WTC11 (cell line): ENCODE data around the gene FRMD5. TPM values are rescaled to one million over a fixed set of nuclear protein-coding genes. Genes with fewer than 3 reads are reported as not detected.

ENCODE experiments used
- ATAC-seq: fragments of 200-7000 bp; cut with Tn5 transposase; 2 replicates; pipeline ENCODE4 v1.10.0; 2021; ENCODE audit warnings: mild to moderate bottlenecking, moderate library complexity
- CTCF ChIA-PET: fragments of 300-600 bp; sonication (Branson Sonifier 250); formaldehyde crosslinking; loops from one replicate; lab custom pipeline; 2021; ENCODE audit warnings: antibody characterized with exemption; lab: Charles Lee
- POLR2A ChIA-PET: fragments of 350-600 bp; sonication (Branson Sonifier 250); formaldehyde crosslinking; loops from one replicate; lab custom pipeline; 2021; ENCODE audit warnings: antibody characterized with exemption; lab: Charles Lee
- DNase-seq: peaks from one replicate; pipeline ENCODE4 v3.0.0; 2021; ENCODE audit warnings: low spot score
- H3K27ac Mint-ChIP-seq: 2 replicates; pipeline ENCODE4 v1.8.0; 2021; ENCODE audit warnings: mixed read lengths
- H3K27me3 Mint-ChIP-seq: 2 replicates; pipeline ENCODE4 v1.8.0; 2021; ENCODE audit warnings: low read depth, mild to moderate bottlenecking, moderate library complexity, mixed read lengths
- H3K36me3 Mint-ChIP-seq: 2 replicates; pipeline ENCODE4 v1.8.0; 2021; ENCODE audit warnings: mixed read lengths
- H3K4me1 Mint-ChIP-seq: 2 replicates; pipeline ENCODE4 v1.8.0; 2022; ENCODE audit warnings: mixed read lengths
- H3K4me3 Mint-ChIP-seq: 2 replicates; pipeline ENCODE4 v1.8.0; 2021; ENCODE audit warnings: mild to moderate bottlenecking, moderate library complexity, mixed read lengths
- H3K9me3 Mint-ChIP-seq: 2 replicates; pipeline ENCODE4 v1.8.0; 2021; ENCODE audit warnings: mixed read lengths
- CREM ChIP-seq: sonication (generic); formaldehyde crosslinking; IDR thresholded peaks from 2 replicates; pipeline ENCODE4 v1.8.1; 2022; ENCODE audit warnings: mild to moderate bottlenecking, missing genetic modification reagents, moderate library complexity
- CTCF ChIP-seq: fragments of 200-600 bp; IDR thresholded peaks from 2 replicates; pipeline ENCODE4 v1.8.0; 2022; ENCODE audit warnings: antibody characterized with exemption
- FOXP4 ChIP-seq: sonication (generic); formaldehyde crosslinking; IDR thresholded peaks from 2 replicates; pipeline ENCODE4 v1.8.0; 2022; ENCODE audit warnings: mild to moderate bottlenecking, missing genetic modification reagents
- IRF1 ChIP-seq: sonication (generic); formaldehyde crosslinking; IDR thresholded peaks from 2 replicates; pipeline ENCODE4 v1.8.0; 2023; ENCODE audit warnings: missing genetic modification reagents
- IRF2 ChIP-seq: sonication (generic); formaldehyde crosslinking; IDR thresholded peaks from 2 replicates; pipeline ENCODE4 v1.8.0; 2022; ENCODE audit warnings: low read depth, missing genetic modification reagents, borderline replicate concordance
- KAT7 ChIP-seq: sonication (generic); formaldehyde crosslinking; IDR thresholded peaks from 2 replicates; pipeline ENCODE4 v1.8.1; 2023; ENCODE audit warnings: missing genetic modification reagents, mild to moderate bottlenecking, borderline replicate concordance
- MXD4 ChIP-seq: fragments of 250-450 bp; sonication (Bioruptor Pico); IDR thresholded peaks from 2 replicates; pipeline ENCODE4 v1.8.0; 2021; ENCODE audit warnings: mild to moderate bottlenecking, moderate library complexity, borderline replicate concordance
- TCF7 ChIP-seq: sonication (generic); formaldehyde crosslinking; IDR thresholded peaks from 2 replicates; pipeline ENCODE4 v1.8.0; 2022; ENCODE audit warnings: mild to moderate bottlenecking, low read depth, missing genetic modification reagents, moderate library complexity
- TP53 ChIP-seq: sonication (generic); formaldehyde crosslinking; IDR thresholded peaks from 2 replicates; pipeline ENCODE4 v1.8.1; 2023; ENCODE audit warnings: mild to moderate bottlenecking, missing genetic modification reagents
- USF1 ChIP-seq: sonication (generic); formaldehyde crosslinking; IDR thresholded peaks from 2 replicates; pipeline ENCODE4 v1.8.0; 2022; ENCODE audit warnings: mild to moderate bottlenecking, missing genetic modification reagents
- ZMAT4 ChIP-seq: fragments of 250-450 bp; sonication (Bioruptor Pico); IDR thresholded peaks from 2 replicates; pipeline ENCODE4 v1.9.0; 2021; ENCODE audit warnings: mild to moderate bottlenecking
- ZNF219 ChIP-seq: sonication (generic); formaldehyde crosslinking; IDR thresholded peaks from 2 replicates; pipeline ENCODE4 v1.8.0; 2023; ENCODE audit warnings: missing genetic modification reagents, mild to moderate bottlenecking, borderline replicate concordance
- ZNF532 ChIP-seq: fragments of 250-450 bp; sonication (Bioruptor Pico); IDR thresholded peaks from 2 replicates; pipeline ENCODE4 v1.9.0; 2021; ENCODE audit warnings: mild to moderate bottlenecking, borderline replicate concordance
- total RNA-seq: library from RNA; stranded (reverse); gene quantifications from 3 replicates; pipeline ENCODE4 v1.2.3, GENCODE V29; 2021
- TF ChIP-seq, protein P1 (sequence below): sonication (generic); formaldehyde crosslinking; IDR thresholded peaks from 2 replicates; pipeline ENCODE4 v1.8.1; 2022; ENCODE audit warnings: missing genetic modification reagents, borderline replicate concordance
- TF ChIP-seq, protein P2 (sequence below): sonication (generic); formaldehyde crosslinking; IDR thresholded peaks from 2 replicates; pipeline ENCODE4 v1.8.0; 2022; ENCODE audit warnings: missing genetic modification reagents

Gene FRMD5
- total RNA-seq, 1 experiment from 2014 or later, result 14.1 TPM

- TF ChIP-seq, protein P1, sequence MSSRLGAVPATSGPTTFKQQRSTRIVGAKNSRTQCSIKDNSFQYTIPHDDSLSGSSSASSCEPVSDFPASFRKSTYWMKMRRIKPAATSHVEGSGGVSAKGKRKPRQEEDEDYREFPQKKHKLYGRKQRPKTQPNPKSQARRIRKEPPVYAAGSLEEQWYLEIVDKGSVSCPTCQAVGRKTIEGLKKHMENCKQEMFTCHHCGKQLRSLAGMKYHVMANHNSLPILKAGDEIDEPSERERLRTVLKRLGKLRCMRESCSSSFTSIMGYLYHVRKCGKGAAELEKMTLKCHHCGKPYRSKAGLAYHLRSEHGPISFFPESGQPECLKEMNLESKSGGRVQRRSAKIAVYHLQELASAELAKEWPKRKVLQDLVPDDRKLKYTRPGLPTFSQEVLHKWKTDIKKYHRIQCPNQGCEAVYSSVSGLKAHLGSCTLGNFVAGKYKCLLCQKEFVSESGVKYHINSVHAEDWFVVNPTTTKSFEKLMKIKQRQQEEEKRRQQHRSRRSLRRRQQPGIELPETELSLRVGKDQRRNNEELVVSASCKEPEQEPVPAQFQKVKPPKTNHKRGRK (CRISPR knock-in tag), result no peak
- no peak for TF ChIP-seq IRF1
- TF ChIP-seq ZNF532 (CRISPR knock-in tag), result no peak
- TF ChIP-seq ZMAT4, result no peak
- no peak for TF ChIP-seq FOXP4
- TF ChIP-seq, protein P2, sequence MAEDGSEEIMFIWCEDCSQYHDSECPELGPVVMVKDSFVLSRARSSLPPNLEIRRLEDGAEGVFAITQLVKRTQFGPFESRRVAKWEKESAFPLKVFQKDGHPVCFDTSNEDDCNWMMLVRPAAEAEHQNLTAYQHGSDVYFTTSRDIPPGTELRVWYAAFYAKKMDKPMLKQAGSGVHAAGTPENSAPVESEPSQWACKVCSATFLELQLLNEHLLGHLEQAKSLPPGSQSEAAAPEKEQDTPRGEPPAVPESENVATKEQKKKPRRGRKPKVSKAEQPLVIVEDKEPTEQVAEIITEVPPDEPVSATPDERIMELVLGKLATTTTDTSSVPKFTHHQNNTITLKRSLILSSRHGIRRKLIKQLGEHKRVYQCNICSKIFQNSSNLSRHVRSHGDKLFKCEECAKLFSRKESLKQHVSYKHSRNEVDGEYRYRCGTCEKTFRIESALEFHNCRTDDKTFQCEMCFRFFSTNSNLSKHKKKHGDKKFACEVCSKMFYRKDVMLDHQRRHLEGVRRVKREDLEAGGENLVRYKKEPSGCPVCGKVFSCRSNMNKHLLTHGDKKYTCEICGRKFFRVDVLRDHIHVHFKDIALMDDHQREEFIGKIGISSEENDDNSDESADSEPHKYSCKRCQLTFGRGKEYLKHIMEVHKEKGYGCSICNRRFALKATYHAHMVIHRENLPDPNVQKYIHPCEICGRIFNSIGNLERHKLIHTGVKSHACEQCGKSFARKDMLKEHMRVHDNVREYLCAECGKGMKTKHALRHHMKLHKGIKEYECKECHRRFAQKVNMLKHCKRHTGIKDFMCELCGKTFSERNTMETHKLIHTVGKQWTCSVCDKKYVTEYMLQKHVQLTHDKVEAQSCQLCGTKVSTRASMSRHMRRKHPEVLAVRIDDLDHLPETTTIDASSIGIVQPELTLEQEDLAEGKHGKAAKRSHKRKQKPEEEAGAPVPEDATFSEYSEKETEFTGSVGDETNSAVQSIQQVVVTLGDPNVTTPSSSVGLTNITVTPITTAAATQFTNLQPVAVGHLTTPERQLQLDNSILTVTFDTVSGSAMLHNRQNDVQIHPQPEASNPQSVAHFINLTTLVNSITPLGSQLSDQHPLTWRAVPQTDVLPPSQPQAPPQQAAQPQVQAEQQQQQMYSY (CRISPR knock-in tag), result no peak
Observed at GRCh38 chr15:43981576-43981975, 213.5 kb downstream of the FRMD5 start (continued).

DNA sequence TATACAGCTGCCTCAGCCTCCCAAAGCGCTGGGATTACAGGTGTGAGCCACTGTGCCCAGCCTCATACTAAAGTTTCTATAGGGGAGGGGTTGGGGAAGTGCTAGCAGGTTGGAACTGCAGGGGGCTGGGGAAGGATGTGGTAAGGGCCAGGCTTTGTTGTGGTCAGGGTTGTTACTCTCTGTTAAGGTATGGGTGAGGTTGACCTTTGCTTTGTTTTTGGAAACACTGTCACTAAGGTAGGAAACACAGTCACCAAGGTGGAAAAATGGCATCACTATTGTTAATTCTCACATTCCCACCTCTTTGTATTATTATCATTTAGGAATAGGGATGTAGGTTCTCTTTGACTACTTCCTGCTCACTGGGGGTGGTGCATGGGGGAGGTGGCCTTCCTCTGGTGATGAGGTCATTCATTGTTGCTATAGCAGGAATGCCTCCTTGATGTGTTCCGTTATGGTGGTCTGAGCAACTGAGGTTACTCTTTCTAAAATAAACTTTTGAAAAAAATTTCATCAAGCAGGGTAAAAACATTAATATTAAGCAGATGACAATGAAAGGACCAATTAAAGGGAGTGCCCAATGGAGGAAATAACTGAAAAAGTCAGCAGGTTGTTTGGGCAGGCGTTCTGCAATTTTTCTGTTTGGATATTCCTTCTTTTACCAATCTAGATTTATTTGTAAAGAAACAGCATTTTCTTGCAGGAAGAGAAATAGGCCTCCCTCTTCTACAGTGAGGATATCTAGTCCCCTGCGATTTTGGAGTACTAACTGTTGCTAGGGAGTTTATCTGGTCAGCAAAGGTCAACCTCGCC lies 217.8 kb downstream of the FRMD5 start:
- no peak for DNase-seq
- no peaks in the 10 kb centered on the region for H3K36me3 Mint-ChIP-seq
- TF ChIP-seq CTCF (no peak), CREM (CRISPR knock-in tag) (no peak), USF1 (CRISPR knock-in tag) (no peak), ZNF219 (no peak), KAT7 (CRISPR knock-in tag) (no peak), IRF2 (CRISPR knock-in tag) (no peak), TCF7 (CRISPR knock-in tag) (no peak), TP53 (CRISPR knock-in tag) (no peak), MXD4 (CRISPR knock-in tag) (no peak)
- H3K9me3 Mint-ChIP-seq, result peaks cover 9% of the 10 kb centered on the region
- no peaks in the 10 kb centered on the region for H3K27me3 Mint-ChIP-seq
- no peak overlapping the region; the same call in 1 of the 2 replicates for H3K27ac Mint-ChIP-seq
- ChIA-PET POLR2A (no interaction called here), CTCF (no interaction called here)
- no peak overlapping the region for H3K4me3 Mint-ChIP-seq
- peaks cover 22% of the 10 kb centered on the region for H3K4me1 Mint-ChIP-seq
- peak; percentile 80 for ATAC-seq
